ENCODE data around the gene CST9.

- TF ChIP-seq CTCF (IDR thresholded peaks at IDR 0.05; ENCODE audit: poor library complexity) (no peak), EZH2 (IDR thresholded peaks at IDR 0.05; ENCODE audit: borderline replicate concordance) (no peak)
Observed at GRCh38 chr20:23564927-23565326, 40.8 kb downstream of the CST9 start.

All from hepatocyte (in vitro differentiated cells).